K562 (cell line): ENCODE data around the gene ERAS. TPM values are rescaled to one million over a fixed set of nuclear protein-coding genes. Genes with fewer than 3 reads are reported as not detected.

ENCODE experiments used
- EP300 ChIP-seq: IDR thresholded peaks from 2 replicates; pipeline ENCODE4 v1.6.1; 2012; ENCODE audit warnings: low read length, improper control_type of control experiment
- ETV6 ChIP-seq, 3 experiments: fragments of 150-350 bp in 1 of 3; sonication (generic) in 1 of 3; formaldehyde crosslinking in 1 of 3; IDR thresholded peaks; 2 replicates each; pipeline versions ENCODE4 v1.6.1 to v1.8.0; 2014 to 2022; ENCODE audit warnings: borderline replicate concordance in 2 of 3, low read depth in 2 of 3, antibody characterized with exemption in 1 of 3, low read length in 1 of 3, mild to moderate bottlenecking in 1 of 3, missing genetic modification reagents in 1 of 3
- FOXJ2 ChIP-seq: fragments of 200-800 bp; sonication (Bioruptor generic); IDR thresholded peaks from 2 replicates; pipeline ENCODE4 v1.6.1; 2016; ENCODE audit warnings: missing genetic modification characterization, missing compliant biosample characterization
- FOXM1 ChIP-seq, 2 experiments: fragments of 450-650 bp in 1 of 2; sonication (generic) in 1 of 2; formaldehyde crosslinking in 1 of 2; IDR thresholded peaks; 2 replicates each; pipeline versions ENCODE4 v1.6.1 to v1.9.0; 2017 to 2022; ENCODE audit warnings: low read depth in 2 of 2, mild to moderate bottlenecking in 2 of 2, missing genetic modification reagents in 1 of 2, moderate library complexity in 1 of 2
- GABPA ChIP-seq: fragments of 200-800 bp; sonication (Bioruptor generic); conservative IDR thresholded peaks from 2 replicates; pipeline ENCODE4 v1.6.1; 2016; ENCODE audit warnings: low read depth, missing genetic modification characterization, missing compliant biosample characterization
- HDGF ChIP-seq: fragments of 450-650 bp; IDR thresholded peaks from 2 replicates; pipeline ENCODE4 v1.6.1; 2016
- MTA1 ChIP-seq: fragments of 450-650 bp; IDR thresholded peaks from 2 replicates; pipeline ENCODE4 v1.6.1; 2017; ENCODE audit warnings: borderline replicate concordance
- NR4A1 ChIP-seq, 2 experiments: fragments of 250-450 bp in 1 of 2; fragments of 450-650 bp in 1 of 2; sonication (Bioruptor Pico) in 1 of 2; IDR thresholded peaks; 2 replicates each; pipeline versions ENCODE4 v1.4.0 to v1.6.1; 2016 to 2020; ENCODE audit warnings: mild to moderate bottlenecking in 2 of 2, missing compliant biosample characterization in 1 of 2, missing genetic modification characterization in 1 of 2, moderate library complexity in 1 of 2
- OTX1 ChIP-seq: fragments of 450-650 bp; formaldehyde crosslinking; IDR thresholded peaks from 2 replicates; pipeline ENCODE4 v1.4.0; 2022; ENCODE audit warnings: mild to moderate bottlenecking
- SMARCA5 ChIP-seq: fragments of 450-650 bp; IDR thresholded peaks from 2 replicates; pipeline ENCODE4 v1.6.1; 2016
- SP1 ChIP-seq: sonication (generic); formaldehyde crosslinking; IDR thresholded peaks from 2 replicates; pipeline ENCODE4 v1.8.1; 2022; ENCODE audit warnings: mild to moderate bottlenecking, missing genetic modification reagents
- ZBTB17 ChIP-seq: fragments of 450-650 bp; formaldehyde crosslinking; IDR thresholded peaks from 2 replicates; pipeline ENCODE4 v1.4.0; 2020; ENCODE audit warnings: mild to moderate bottlenecking
- ZNF431 ChIP-seq: sonication (generic); formaldehyde crosslinking; IDR thresholded peaks from 2 replicates; pipeline ENCODE4 v1.8.0; 2022; ENCODE audit warnings: mild to moderate bottlenecking, missing genetic modification reagents
- polyA plus RNA-seq, 8 experiments: library from polyadenylated mRNA; depleted of rRNA in 4 of 8; stranded (reverse) in 5 of 8; unstranded in 3 of 8; fragments of >200 nt; fragmentation: Nextera tagmentation in 2 of 8; fragmentation: Illumina TruSeq in 1 of 8; extraction: Ambion mirVana in 2 of 8; extraction: Trizol in 1 of 8; gene quantifications; 2 replicates each; pipeline versions ENCODE4 v1.2.1 to v1.2.3, GENCODE V29; 2011 to 2014; ENCODE audit warnings: inconsistent platforms in 1 of 8, missing spikeins in 1 of 8
- total RNA-seq, 7 experiments: library from RNA; depleted of rRNA in 6 of 7; stranded (reverse); fragments of >200 nt in 6 of 7; fragmentation: Illumina TruSeq in 2 of 7; extraction: Trizol in 2 of 7; gene quantifications; 2 replicates each; pipeline versions ENCODE4 v1.2.1 to v1.2.3, GENCODE V29; 2011 to 2021; ENCODE audit warnings: low replicate concordance in 1 of 7
- TF ChIP-seq, protein P1 (sequence below): fragments of 450-650 bp; formaldehyde crosslinking; IDR thresholded peaks from 2 replicates; pipeline ENCODE4 v1.4.0; 2022; ENCODE audit warnings: missing genetic modification characterization
- TF ChIP-seq, protein P2 (sequence below): fragments of 450-650 bp; IDR thresholded peaks from 2 replicates; pipeline ENCODE4 v1.6.1; 2016; ENCODE audit warnings: borderline replicate concordance
- TF ChIP-seq, protein P3 (sequence below), 3 experiments: fragments of 200-800 bp in 1 of 3; sonication (Bioruptor generic) in 1 of 3; sonication (generic) in 1 of 3; formaldehyde crosslinking in 1 of 3; IDR thresholded peaks; 2 replicates each; pipeline versions ENCODE4 v1.6.1 to v1.8.0; 2016 to 2022; ENCODE audit warnings: mild to moderate bottlenecking in 2 of 3, missing compliant biosample characterization in 2 of 3, missing genetic modification characterization in 2 of 3, missing genetic modification reagents in 1 of 3
- TF ChIP-seq, protein P4 (sequence below), 2 experiments: fragments of 450-650 bp; IDR thresholded peaks; 2 replicates each; pipeline ENCODE4 v1.6.1; 2016

The ERAS gene
- total and polyA plus RNA-seq, 9 of the 15 experiments (the other 6 are each of a cell fraction or from before 2014, with no cell fraction given) = 0.07 to 0.12 TPM; not detected in 7

DNA sequence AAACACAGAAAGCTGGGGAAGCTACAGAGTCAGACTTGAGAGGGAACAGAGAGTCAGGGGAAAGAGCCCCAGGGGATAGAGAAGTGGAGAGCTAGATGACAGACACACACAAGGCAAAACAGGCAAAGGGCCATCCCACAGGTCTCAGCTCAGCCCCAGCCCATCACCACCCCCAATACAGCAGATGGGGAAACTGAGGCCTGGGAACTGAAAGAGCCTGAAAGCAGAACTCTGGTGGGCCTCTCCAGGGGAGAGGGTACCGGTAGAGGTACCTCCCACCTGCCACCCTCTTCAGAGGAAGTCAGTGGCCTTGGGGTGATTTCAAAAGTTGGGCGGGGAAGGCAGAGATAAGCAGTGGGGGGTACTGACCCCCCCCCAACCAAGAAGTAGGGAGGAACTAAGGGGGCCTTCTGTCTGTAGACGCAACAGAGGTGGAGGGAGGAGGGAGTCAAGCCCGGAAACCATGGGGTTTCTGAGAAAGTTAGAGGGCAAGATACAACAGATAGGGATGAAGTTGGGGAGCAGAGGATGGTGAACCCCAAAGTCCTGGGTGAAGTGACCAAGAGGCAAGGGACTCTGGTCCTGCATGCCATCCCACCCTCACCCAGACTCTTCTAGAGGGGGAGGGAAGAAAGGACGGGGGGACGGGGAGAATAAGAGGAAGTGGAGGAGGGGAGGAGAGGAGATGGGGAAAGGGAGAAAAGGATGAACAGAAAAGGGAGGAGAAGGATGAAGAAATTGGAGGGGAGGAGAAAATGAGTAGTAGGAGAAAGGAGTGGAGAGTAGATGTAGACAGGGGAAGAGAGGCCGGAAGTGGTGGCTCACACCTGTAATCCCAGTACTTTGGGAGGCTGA is 36.7 kb upstream of the ERAS start (continued):
- TF ChIP-seq, protein P1, sequence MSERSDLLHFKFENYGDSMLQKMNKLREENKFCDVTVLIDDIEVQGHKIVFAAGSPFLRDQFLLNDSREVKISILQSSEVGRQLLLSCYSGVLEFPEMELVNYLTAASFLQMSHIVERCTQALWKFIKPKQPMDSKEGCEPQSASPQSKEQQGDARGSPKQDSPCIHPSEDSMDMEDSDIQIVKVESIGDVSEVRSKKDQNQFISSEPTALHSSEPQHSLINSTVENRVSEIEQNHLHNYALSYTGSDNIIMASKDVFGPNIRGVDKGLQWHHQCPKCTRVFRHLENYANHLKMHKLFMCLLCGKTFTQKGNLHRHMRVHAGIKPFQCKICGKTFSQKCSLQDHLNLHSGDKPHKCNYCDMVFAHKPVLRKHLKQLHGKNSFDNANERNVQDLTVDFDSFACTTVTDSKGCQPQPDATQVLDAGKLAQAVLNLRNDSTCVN = 0 out of 2 replicates have a peak, but pooled peaks have one; percentile 15
- TF ChIP-seq, protein P2, sequence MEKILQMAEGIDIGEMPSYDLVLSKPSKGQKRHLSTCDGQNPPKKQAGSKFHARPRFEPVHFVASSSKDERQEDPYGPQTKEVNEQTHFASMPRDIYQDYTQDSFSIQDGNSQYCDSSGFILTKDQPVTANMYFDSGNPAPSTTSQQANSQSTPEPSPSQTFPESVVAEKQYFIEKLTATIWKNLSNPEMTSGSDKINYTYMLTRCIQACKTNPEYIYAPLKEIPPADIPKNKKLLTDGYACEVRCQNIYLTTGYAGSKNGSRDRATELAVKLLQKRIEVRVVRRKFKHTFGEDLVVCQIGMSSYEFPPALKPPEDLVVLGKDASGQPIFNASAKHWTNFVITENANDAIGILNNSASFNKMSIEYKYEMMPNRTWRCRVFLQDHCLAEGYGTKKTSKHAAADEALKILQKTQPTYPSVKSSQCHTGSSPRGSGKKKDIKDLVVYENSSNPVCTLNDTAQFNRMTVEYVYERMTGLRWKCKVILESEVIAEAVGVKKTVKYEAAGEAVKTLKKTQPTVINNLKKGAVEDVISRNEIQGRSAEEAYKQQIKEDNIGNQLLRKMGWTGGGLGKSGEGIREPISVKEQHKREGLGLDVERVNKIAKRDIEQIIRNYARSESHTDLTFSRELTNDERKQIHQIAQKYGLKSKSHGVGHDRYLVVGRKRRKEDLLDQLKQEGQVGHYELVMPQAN = 0 out of 2 replicates have a peak, but pooled peaks have one; percentile 23
- TF ChIP-seq ETV6 (IDR thresholded peaks at IDR 0.05; ENCODE audit: borderline replicate concordance in 1 of 2, low read depth in 2 of 2, low read length in 1 of 2) (0 out of 4 replicates have a peak, but pooled peaks of 1 of the 2 experiments have one; percentile 22), ETV6 (CRISPR knock-in tag; IDR thresholded peaks at IDR 0.05; ENCODE audit: borderline replicate concordance) (no peak), EP300 (peak; percentile 38; the same call in 1 of the 2 replicates), SP1 (CRISPR knock-in tag) (no peak), SMARCA5 (0 out of 2 replicates have a peak, but pooled peaks have one; percentile 11), OTX1 (0 out of 2 replicates have a peak, but pooled peaks have one; percentile 7), ZBTB17 (no peak), MTA1 (0 out of 2 replicates have a peak, but pooled peaks have one; percentile 34), NR4A1 (CRISPR knock-in tag; IDR thresholded peaks at IDR 0.05) (no peak), NR4A1 (tag; IDR thresholded peaks at IDR 0.05) (no peak), ZNF431 (no peak), GABPA (tag) (peak; percentile 33; the same call in 1 of the 2 replicates), HDGF (0 out of 2 replicates have a peak, but pooled peaks have one; percentile 15), FOXM1 (IDR thresholded peaks at IDR 0.05; ENCODE audit: low read depth) (peak; percentile 28; the same call in 1 of the 2 replicates), FOXM1 (CRISPR knock-in tag; IDR thresholded peaks at IDR 0.05; ENCODE audit: low read depth) (no peak), FOXJ2 (tag) (no peak)
- TF ChIP-seq, protein P3, sequence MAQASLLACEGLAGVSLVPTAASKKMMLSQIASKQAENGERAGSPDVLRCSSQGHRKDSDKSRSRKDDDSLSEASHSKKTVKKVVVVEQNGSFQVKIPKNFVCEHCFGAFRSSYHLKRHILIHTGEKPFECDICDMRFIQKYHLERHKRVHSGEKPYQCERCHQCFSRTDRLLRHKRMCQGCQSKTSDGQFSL (CRISPR knock-in tag; IDR thresholded peaks at IDR 0.05) = peak; percentile 61; the same call in 1 of the 2 replicates
- TF ChIP-seq, protein P3 (tag; IDR thresholded peaks at IDR 0.05) = peak in 1 of 2 experiments; percentile 58; a peak in 1 of 4 replicates
- TF ChIP-seq, protein P4, sequence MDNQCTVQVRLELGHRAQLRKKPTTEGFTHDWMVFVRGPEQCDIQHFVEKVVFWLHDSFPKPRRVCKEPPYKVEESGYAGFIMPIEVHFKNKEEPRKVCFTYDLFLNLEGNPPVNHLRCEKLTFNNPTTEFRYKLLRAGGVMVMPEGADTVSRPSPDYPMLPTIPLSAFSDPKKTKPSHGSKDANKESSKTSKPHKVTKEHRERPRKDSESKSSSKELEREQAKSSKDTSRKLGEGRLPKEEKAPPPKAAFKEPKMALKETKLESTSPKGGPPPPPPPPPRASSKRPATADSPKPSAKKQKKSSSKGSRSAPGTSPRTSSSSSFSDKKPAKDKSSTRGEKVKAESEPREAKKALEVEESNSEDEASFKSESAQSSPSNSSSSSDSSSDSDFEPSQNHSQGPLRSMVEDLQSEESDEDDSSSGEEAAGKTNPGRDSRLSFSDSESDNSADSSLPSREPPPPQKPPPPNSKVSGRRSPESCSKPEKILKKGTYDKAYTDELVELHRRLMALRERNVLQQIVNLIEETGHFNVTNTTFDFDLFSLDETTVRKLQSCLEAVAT (IDR thresholded peaks at IDR 0.05) = peak in 1 of 2 experiments; percentile 13; a peak in 1 of 4 replicates
